Liver (tissue), 3 donors: Measurements from ENCODE around the gene PTPRN2.

Experiments
- EGR1 ChIP-seq, 2 donors: IDR thresholded peaks; 2 replicates each; pipeline ENCODE4 v1.6.1; 2016 to 2018; ENCODE audit warnings: antibody characterized with exemption in 2 of 2, low read depth in 2 of 2
- GABPA ChIP-seq, 2 donors: IDR thresholded peaks in 1 of 2; conservative IDR thresholded peaks in 1 of 2; 2 replicates each; pipeline ENCODE4 v1.6.1; 2016; ENCODE audit warnings: antibody characterized with exemption in 2 of 2, mild to moderate bottlenecking in 1 of 2, moderate library complexity in 1 of 2
- RAD21 ChIP-seq, 2 donors: IDR thresholded peaks; 2 replicates each; pipeline ENCODE4 v1.6.1; 2016; ENCODE audit warnings: antibody characterized with exemption in 2 of 2, mild to moderate bottlenecking in 2 of 2
- SP1 ChIP-seq: IDR thresholded peaks from 2 replicates; pipeline ENCODE4 v1.6.1; 2018; ENCODE audit warnings: antibody characterized with exemption, mild to moderate bottlenecking
- TAF1 ChIP-seq: conservative IDR thresholded peaks from 2 replicates; pipeline ENCODE4 v1.6.1; 2016; ENCODE audit warnings: antibody characterized with exemption, mild to moderate bottlenecking
- YY1 ChIP-seq: IDR thresholded peaks from 2 replicates; pipeline ENCODE4 v1.6.1; 2016; ENCODE audit warnings: antibody characterized with exemption, mild to moderate bottlenecking
- TF ChIP-seq, protein P1 (sequence below): fragments of 150-350 bp; IDR thresholded peaks from 2 replicates; pipeline ENCODE4 v1.5.1; 2017; ENCODE audit warnings: improper control_type of control experiment, low read depth, low read length; ENCODE audit not compliant: missing input control
- TF ChIP-seq, protein P2 (sequence below): IDR thresholded peaks from 2 replicates; pipeline ENCODE4 v1.6.1; 2016; ENCODE audit warnings: antibody characterized with exemption, mild to moderate bottlenecking
- donor health status: healthy.
- donor health status: healthy.

DNA sequence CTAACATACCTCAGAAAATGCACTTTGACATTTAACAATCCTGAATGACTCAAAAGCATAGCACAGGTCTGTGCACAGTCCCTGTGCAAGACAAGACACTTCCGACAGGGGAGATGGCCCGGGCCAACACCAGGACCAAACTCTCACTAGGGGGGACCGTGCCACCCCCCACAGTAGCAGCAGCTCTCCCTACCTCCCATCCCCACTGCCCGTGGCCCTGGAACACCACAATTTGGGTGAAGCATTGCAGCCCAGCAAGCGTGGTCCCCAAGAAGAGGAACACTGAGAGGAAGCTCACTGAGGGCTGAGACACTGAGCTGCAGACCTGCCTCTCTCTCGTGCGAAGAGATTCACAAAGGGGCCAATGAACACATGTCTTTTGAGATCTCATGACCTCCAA, 26.0 kb downstream of the PTPRN2 start:
- TF ChIP-seq, protein P1, sequence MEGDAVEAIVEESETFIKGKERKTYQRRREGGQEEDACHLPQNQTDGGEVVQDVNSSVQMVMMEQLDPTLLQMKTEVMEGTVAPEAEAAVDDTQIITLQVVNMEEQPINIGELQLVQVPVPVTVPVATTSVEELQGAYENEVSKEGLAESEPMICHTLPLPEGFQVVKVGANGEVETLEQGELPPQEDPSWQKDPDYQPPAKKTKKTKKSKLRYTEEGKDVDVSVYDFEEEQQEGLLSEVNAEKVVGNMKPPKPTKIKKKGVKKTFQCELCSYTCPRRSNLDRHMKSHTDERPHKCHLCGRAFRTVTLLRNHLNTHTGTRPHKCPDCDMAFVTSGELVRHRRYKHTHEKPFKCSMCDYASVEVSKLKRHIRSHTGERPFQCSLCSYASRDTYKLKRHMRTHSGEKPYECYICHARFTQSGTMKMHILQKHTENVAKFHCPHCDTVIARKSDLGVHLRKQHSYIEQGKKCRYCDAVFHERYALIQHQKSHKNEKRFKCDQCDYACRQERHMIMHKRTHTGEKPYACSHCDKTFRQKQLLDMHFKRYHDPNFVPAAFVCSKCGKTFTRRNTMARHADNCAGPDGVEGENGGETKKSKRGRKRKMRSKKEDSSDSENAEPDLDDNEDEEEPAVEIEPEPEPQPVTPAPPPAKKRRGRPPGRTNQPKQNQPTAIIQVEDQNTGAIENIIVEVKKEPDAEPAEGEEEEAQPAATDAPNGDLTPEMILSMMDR = no peak
- TF ChIP-seq RAD21 (IDR thresholded peaks at IDR 0.05) = no peak
- no peak for TF ChIP-seq GABPA (IDR thresholded peaks at IDR 0.05 in 1 of 2, conservative IDR thresholded peaks at IDR 0.05 in 1 of 2)
- TF ChIP-seq, protein P2, sequence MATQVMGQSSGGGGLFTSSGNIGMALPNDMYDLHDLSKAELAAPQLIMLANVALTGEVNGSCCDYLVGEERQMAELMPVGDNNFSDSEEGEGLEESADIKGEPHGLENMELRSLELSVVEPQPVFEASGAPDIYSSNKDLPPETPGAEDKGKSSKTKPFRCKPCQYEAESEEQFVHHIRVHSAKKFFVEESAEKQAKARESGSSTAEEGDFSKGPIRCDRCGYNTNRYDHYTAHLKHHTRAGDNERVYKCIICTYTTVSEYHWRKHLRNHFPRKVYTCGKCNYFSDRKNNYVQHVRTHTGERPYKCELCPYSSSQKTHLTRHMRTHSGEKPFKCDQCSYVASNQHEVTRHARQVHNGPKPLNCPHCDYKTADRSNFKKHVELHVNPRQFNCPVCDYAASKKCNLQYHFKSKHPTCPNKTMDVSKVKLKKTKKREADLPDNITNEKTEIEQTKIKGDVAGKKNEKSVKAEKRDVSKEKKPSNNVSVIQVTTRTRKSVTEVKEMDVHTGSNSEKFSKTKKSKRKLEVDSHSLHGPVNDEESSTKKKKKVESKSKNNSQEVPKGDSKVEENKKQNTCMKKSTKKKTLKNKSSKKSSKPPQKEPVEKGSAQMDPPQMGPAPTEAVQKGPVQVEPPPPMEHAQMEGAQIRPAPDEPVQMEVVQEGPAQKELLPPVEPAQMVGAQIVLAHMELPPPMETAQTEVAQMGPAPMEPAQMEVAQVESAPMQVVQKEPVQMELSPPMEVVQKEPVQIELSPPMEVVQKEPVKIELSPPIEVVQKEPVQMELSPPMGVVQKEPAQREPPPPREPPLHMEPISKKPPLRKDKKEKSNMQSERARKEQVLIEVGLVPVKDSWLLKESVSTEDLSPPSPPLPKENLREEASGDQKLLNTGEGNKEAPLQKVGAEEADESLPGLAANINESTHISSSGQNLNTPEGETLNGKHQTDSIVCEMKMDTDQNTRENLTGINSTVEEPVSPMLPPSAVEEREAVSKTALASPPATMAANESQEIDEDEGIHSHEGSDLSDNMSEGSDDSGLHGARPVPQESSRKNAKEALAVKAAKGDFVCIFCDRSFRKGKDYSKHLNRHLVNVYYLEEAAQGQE = no peak
- TF ChIP-seq EGR1 (IDR thresholded peaks at IDR 0.05; ENCODE audit: low read depth in 2 of 2) = no peak
- no peak for TF ChIP-seq SP1
- no peak for TF ChIP-seq TAF1
- no peak for TF ChIP-seq YY1
